Rectal smooth muscle tissue (tissue), 1 donor: ENCODE results near the gene DSCAML1.

Experiments used
- H3K27ac ChIP-seq: one replicate; pipeline ENCODE4 v1.7.0; 2013; ENCODE audit warnings: low read depth, low read length, inconsistent platforms
- H3K27me3 ChIP-seq: one replicate; pipeline ENCODE4 v1.7.0; 2013; ENCODE audit warnings: low read length; ENCODE audit not compliant: control insufficient read depth, insufficient read depth
- H3K36me3 ChIP-seq: one replicate; pipeline ENCODE4 v1.7.0; 2013; ENCODE audit warnings: low read length; ENCODE audit not compliant: control insufficient read depth, insufficient read depth
- H3K4me1 ChIP-seq: one replicate; pipeline ENCODE4 v1.7.0; 2013; ENCODE audit warnings: low read length; ENCODE audit not compliant: control insufficient read depth, insufficient read depth
- H3K4me3 ChIP-seq: one replicate; pipeline ENCODE4 v1.7.0; 2013; ENCODE audit warnings: low read length
- H3K9ac ChIP-seq: one replicate; pipeline ENCODE4 v1.7.0; 2013; ENCODE audit warnings: low read length

DSCAML1 gene

DNA sequence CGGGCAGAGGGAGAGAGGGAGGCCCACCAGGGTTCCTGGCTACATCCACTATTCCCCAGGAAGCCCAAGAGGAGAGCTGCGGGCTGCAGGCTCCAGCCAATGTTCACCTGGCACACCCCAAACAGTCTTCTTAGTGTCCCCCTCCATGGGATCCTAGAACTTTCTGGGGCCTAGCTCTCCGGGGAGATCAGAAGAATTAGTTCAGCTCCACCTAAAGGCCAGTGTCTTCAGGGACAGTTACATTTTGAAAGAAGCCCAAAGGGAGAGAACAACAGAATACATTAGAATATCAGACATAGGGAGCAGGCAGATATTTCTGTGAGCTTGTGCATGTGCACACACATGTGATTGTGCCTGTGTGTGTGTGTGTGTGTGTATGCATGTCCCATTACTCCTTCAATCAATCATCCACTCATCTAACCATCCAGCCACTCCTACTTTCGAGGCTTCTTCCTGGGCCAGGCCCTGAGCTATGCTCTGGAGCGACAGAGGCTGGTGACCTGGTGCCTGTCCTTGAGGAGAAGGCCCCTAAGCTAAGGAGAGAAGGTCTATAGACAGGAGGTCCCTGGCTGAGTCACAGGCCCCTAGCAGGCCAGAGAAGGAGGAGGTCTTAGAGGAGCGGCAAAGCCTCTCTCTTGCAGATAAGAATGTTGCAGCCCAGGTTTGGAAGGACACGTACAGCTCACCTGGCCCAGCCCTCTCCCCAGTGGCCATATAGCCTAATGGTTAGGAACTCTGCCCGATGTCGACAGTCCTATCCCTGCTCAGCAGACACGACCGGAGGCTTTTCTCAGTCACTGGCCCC, 165.5 kb downstream of the DSCAML1 start:
- no peaks in the 10 kb centered on the region for H3K36me3 ChIP-seq
- H3K9ac ChIP-seq: no peak overlapping the region
- H3K27ac ChIP-seq: no peak overlapping the region
- H3K27me3 ChIP-seq: no peaks in the 10 kb centered on the region
- H3K4me1 ChIP-seq: no peaks in the 10 kb centered on the region
- no peak overlapping the region for H3K4me3 ChIP-seq

DNA sequence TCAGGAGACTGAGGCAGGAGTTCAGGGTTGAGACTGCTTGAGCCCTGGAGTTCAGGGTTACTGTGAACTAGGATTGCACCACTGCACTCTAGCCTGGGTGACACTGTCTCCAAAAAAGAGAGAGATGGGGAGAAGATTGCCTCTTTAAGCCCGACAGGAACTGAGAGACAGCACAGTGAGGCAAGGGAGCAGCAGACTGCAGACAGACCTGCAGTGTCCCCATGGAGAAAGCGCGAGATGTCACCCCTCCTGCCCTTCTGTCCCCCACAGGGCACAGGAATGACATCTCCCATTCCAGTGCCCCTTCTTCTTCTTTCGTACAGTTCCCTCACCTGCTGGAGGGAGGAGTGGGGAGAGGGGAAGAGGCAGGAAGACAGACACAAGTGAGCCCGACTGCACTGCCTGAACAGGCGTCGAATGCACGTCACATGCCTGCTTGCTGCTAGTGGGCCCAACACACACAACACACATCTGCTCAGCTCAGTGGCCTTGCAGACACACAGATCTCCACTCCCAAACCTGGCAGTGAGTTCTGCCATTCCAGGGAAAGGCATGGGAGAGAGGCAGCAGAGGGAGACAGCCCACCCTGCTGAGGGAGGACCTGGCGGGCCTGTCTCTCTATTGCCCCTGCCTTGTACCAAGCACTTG, 167.0 kb downstream of the DSCAML1 start:
- Histone ChIP-seq H3K4me1 (no peaks in the 10 kb centered on the region), H3K27ac (no peak overlapping the region), H3K9ac (no peak overlapping the region), H3K4me3 (no peak overlapping the region), H3K27me3 (no peaks in the 10 kb centered on the region), H3K36me3 (no peaks in the 10 kb centered on the region)

DNA sequence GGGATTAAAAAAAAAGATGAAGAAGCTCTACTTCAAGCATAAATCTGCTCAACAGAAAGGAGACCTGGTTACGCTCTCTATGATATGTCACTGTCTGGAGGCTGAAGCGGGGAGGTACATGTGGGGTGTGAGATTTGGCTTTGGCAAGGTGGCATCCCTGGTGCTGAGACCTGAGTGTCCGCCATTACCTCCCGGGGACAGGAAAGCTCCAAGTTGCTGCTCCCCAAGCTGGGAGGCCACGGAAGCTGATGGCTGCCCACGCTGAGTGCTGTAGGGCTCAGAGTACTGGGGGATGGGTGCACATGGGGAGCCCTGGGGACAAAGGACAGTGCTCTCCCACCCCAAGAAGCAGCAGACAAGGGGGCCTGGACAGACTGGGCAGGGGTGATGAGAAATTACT, 167.9 kb downstream of the DSCAML1 start:
- Histone ChIP-seq H3K27me3 (no peaks in the 10 kb centered on the region), H3K36me3 (no peaks in the 10 kb centered on the region), H3K9ac (no peak overlapping the region), H3K27ac (no peak overlapping the region), H3K4me3 (no peak overlapping the region), H3K4me1 (no peaks in the 10 kb centered on the region)

DNA sequence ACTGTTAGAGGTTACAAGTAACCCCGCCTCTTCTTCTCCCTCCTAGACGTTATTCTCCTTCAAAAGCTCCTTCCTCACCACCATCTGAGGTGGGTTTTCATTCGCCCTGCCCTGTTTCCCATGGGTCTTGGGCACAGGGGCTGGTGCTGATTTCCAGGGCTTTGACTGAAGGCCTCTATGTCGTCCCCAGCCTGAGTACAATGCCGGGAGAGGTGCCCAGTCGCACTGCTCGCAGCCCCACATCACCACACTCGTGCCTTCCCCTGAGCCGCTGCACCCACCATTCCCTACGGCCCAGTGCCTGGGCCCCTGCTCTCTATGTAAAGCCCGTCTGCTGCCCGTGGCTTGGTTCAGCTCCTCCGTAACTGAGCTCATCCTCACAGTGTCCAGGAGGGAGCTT, 169.8 kb downstream of the DSCAML1 start:
- Histone ChIP-seq H3K36me3 (no peaks in the 10 kb centered on the region), H3K4me3 (no peak overlapping the region), H3K27ac (no peak overlapping the region), H3K4me1 (no peaks in the 10 kb centered on the region), H3K27me3 (no peaks in the 10 kb centered on the region), H3K9ac (no peak overlapping the region)

GRCh38 chr11:117626576-117626975, 170.4 kb downstream of the DSCAML1 start:
- Histone ChIP-seq H3K4me1 (no peaks in the 10 kb centered on the region), H3K27me3 (no peaks in the 10 kb centered on the region), H3K4me3 (no peak overlapping the region), H3K9ac (no peak overlapping the region), H3K36me3 (no peaks in the 10 kb centered on the region), H3K27ac (no peak overlapping the region)

DNA sequence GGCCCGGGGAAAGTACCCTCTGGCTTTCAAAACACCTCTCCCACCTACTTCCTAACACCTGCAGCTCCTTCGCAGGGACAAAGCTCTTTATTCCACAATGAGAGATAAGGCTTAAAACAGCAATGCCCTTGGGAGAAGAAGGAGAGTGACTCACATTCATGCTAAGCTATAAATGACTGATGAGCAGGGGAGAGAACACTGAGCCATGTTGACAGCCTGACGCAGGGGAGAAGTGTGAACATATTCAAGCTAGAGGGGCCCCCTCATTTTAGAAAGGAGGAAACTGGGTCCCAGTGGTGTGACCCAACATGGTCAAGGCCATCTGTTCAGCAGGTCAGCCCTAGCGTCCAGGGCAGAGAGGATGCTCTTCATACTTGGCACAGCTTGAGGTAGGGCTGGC, 171.8 kb downstream of the DSCAML1 start:
- no peak overlapping the region for H3K4me3 ChIP-seq
- no peak overlapping the region for H3K27ac ChIP-seq
- H3K27me3 ChIP-seq: no peaks in the 10 kb centered on the region
- H3K4me1 ChIP-seq: no peaks in the 10 kb centered on the region
- no peaks in the 10 kb centered on the region for H3K36me3 ChIP-seq
- H3K9ac ChIP-seq: no peak overlapping the region

DNA sequence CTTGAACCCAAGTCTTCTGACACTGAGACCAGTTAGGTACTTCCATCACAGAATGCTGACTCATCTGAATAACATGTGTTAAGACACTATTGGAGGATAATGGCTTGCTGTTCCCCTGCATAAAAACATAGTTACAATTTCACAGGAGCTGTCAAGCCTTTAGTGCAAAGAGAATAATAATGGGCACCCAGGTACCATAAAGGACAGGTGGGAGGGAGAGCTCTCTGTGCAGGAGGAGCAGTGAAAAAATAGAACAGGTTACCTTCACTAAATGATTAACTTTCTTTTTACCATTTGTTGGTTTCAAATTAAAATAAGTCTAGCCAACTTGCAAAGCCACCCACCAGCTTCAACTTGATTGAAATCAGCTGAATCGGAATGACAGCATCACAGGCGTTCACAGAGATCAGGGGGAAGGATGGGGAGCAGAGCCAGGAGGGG, 173.2 kb downstream of the DSCAML1 start:
- no peak overlapping the region for H3K9ac ChIP-seq
- H3K36me3 ChIP-seq: no peaks in the 10 kb centered on the region
- H3K27me3 ChIP-seq: no peaks in the 10 kb centered on the region
- H3K27ac ChIP-seq: no peak overlapping the region
- no peak overlapping the region for H3K4me3 ChIP-seq
- no peaks in the 10 kb centered on the region for H3K4me1 ChIP-seq

GRCh38 chr11:117621226-117621625, 175.8 kb downstream of the DSCAML1 start:
- no peak overlapping the region for H3K27ac ChIP-seq
- H3K4me1 ChIP-seq: no peaks in the 10 kb centered on the region
- no peaks in the 10 kb centered on the region for H3K27me3 ChIP-seq
- H3K36me3 ChIP-seq: no peaks in the 10 kb centered on the region
- no peak overlapping the region for H3K9ac ChIP-seq
- no peak overlapping the region for H3K4me3 ChIP-seq

GRCh38 chr11:117620659-117621058, 176.4 kb downstream of the DSCAML1 start:
- H3K27ac ChIP-seq: no peak overlapping the region
- no peaks in the 10 kb centered on the region for H3K4me1 ChIP-seq
- no peaks in the 10 kb centered on the region for H3K36me3 ChIP-seq

GRCh38 chr11:117620086-117620485, 176.9 kb downstream of the DSCAML1 start:
- Histone ChIP-seq H3K9ac (no peak overlapping the region), H3K36me3 (no peaks in the 10 kb centered on the region), H3K4me3 (no peak overlapping the region), H3K4me1 (no peaks in the 10 kb centered on the region), H3K27me3 (no peaks in the 10 kb centered on the region), H3K27ac (no peak overlapping the region)

More at GRCh38 chr11:117620659-117621058, 176.4 kb downstream of the DSCAML1 start:
- no peak overlapping the region for H3K9ac ChIP-seq
- H3K27me3 ChIP-seq: no peaks in the 10 kb centered on the region
- no peak overlapping the region for H3K4me3 ChIP-seq

- no peak overlapping the region for H3K4me3 ChIP-seq
- no peak overlapping the region for H3K9ac ChIP-seq
- no peak overlapping the region for H3K27ac ChIP-seq
- no peaks in the 10 kb centered on the region for H3K36me3 ChIP-seq
- H3K4me1 ChIP-seq: no peaks in the 10 kb centered on the region
- H3K27me3 ChIP-seq: no peaks in the 10 kb centered on the region
Observed at GRCh38 chr11:117619661-117620060, 177.4 kb downstream of the DSCAML1 start.

GRCh38 chr11:117618982-117619355, 178.0 kb downstream of the DSCAML1 start:
- no peak overlapping the region for H3K27ac ChIP-seq

More at GRCh38 chr11:117618982-117619355, 178.0 kb downstream of the DSCAML1 start:
- no peak overlapping the region for H3K4me3 ChIP-seq
- H3K9ac ChIP-seq: no peak overlapping the region
- no peaks in the 10 kb centered on the region for H3K27me3 ChIP-seq
- no peaks in the 10 kb centered on the region for H3K36me3 ChIP-seq
- no peaks in the 10 kb centered on the region for H3K4me1 ChIP-seq
